ENCODE data around the gene KRTAP1-1.
"Not testable (repeated sequence)": the region's sequence is repeated elsewhere in the genome, so short reads cannot be mapped to it uniquely, and the experiment has no call there.

The KRTAP1-1 gene

DNA sequence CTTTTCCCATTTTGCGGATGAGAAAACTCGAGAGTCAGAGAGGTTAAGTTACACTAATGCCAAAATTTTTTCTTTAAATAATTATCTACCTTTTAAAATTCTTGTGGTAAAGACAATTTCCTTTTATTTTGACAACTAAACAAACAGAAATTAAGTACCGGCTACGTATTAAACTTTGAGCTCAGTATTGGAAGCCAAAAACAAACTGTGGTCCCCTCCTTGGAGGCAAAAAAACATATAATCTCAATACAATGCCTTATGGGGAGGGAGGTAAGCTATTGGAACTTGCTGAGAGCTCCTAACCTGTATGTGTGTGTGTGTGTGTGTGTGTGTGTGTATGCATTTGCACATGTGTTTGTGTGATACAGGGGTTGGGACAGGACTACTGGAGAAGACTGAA, 22.2 kb upstream of the KRTAP1-1 start:
- no peak overlapping the region for H3K4me3 Mint-ChIP-seq
- H3K27me3 Mint-ChIP-seq, result peaks cover 23% of the 10 kb centered on the region
- H3K4me1 Mint-ChIP-seq (ENCODE audit: low read depth), result peaks cover 4% of the 10 kb centered on the region
- H3K36me3 Mint-ChIP-seq (ENCODE audit: low read depth), result no peaks in the 10 kb centered on the region
- H3K27ac Mint-ChIP-seq, result no peak overlapping the region
- H3K9me3 Mint-ChIP-seq, result no peaks in the 10 kb centered on the region

DNA sequence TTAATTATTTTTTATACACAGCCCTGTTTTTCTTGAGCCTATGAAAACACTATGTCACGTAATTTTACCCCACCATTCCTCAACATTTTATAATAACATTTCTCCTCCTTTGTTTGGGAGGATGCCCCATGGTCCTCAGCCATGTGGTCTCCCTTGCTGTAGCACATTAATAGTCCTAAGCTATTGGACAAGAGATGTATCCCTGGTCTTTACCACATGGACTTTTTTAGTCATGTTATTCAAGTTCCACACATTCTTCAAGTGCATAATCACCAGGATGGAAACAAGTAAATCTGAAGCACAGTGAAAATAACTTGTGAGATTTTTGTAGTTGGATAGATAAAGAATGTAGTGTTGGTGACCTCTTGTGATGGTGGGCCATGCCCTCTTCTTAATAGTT, 20.7 kb upstream of the KRTAP1-1 start:
- Mint-ChIP-seq H3K27me3 (peaks cover 35% of the 10 kb centered on the region), H3K27ac (no peak overlapping the region), H3K4me3 (no peak overlapping the region), H3K4me1 (ENCODE audit: low read depth) (peaks cover 4% of the 10 kb centered on the region), H3K9me3 (no peaks in the 10 kb centered on the region), H3K36me3 (ENCODE audit: low read depth) (no peaks in the 10 kb centered on the region)

DNA sequence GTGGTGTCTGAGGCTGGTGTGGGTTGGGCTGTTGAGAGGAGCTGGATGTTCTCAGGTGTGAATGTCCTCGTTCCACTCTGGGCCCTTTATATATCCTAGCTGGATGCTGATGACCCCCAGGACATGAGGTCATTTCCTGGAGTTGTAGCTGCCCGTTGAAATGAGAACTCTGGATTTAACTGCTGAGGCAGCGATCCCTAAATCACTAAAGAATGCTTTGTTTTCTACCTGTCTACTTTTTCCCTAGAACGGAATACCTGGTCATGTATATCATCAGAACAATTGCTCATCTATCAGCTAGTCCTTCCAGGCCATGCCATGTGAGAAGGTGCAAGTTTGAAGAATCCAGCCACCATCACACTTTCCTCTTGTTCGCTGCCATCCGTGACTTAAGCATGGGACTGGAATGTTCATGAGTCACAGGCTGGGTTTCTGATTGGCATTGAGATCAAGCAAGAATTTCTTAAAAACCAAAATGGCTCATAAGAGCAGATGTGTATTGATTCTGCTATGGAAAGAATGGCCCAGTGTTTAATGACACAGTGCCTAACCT, 18.9 kb upstream of the KRTAP1-1 start, which contains the start of gene KRTAP2-3:
Gene KRTAP2-3 (minus strand): TSS at position 63 of the 553 bp plus-strand sequence. CDS start 64 bp downstream, outside the sequence.
- Mint-ChIP-seq H3K36me3 (ENCODE audit: low read depth) (no peaks in the 10 kb centered on the region), H3K27ac (no peak within 1 kb of the TSS), H3K4me1 (ENCODE audit: low read depth) (no peaks in the 10 kb centered on the region), H3K4me3 (no peak within 1 kb of the TSS), H3K27me3 (peaks cover 53% of the 10 kb centered on the region), H3K9me3 (no peaks in the 10 kb centered on the region)

DNA sequence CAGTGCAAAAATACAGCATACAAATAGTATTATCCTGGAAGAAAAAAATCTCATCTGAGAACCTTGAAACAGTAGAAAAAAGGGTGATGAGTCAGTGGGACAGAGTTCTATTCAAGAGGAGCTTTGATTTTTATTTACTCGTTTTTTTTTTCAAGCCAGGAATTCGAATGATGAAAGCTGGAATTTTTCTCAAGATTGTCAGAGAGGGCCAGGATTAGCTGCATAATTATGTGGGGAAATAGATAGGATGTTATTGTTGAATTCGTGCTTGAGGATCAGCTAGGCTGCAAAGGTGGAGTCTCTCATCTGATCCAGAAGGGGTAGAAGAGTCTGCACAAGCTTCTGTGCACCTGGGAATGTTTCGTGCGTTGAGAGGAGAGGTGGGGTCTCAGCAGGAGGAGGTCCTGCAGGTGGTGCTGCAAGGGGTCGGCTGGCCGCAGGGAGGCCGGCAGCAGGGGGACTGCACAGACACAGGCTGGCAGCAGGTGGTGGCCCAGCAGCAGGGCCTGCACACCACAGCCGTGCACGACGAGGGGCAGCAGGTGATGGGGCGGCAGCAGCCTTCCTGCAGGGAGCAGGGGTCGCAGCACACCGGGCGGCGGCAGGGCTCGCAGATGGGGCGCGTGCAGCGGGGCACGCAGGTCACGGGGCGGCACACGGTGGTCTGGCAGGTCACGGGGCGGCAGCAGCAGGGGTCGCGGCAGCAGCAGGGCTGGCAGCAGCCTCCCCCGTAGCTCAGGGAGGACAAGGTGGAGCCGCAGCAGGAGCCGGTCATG, 18.2 kb upstream of the KRTAP1-1 start:
- not testable (repeated sequence) for H3K9me3 Mint-ChIP-seq

DNA sequence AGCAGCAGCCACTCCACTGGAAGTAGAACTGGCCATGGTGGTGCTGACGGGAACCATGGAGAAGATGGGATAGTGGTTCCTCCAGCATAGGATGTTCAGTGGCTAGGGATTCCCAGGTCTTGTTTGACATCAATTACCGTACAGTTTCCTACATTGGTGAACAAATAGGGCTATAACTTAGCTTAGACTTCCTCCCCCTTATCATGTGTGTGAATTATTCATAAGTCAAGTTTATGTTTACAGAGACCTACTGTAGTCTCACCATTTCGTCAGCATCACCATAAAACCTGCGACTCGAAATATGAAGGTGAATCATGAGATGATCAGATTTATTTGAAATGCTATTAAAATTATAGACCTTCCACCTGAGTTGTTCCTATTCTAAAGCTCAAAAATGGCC, 17.5 kb upstream of the KRTAP1-1 start:
- Mint-ChIP-seq H3K27ac (no peak overlapping the region), H3K36me3 (ENCODE audit: low read depth) (no peaks in the 10 kb centered on the region), H3K27me3 (peaks cover 53% of the 10 kb centered on the region), H3K4me3 (no peak overlapping the region), H3K9me3 (no peaks in the 10 kb centered on the region), H3K4me1 (ENCODE audit: low read depth) (no peaks in the 10 kb centered on the region)

More for the DNA sequence above, 18.2 kb upstream of the KRTAP1-1 start:
- H3K27ac Mint-ChIP-seq; H3K4me3 Mint-ChIP-seq; H3K4me1 Mint-ChIP-seq (ENCODE audit: low read depth); H3K36me3 Mint-ChIP-seq (ENCODE audit: low read depth): not testable (repeated sequence)
- peaks cover 53% of the 10 kb centered on the region for H3K27me3 Mint-ChIP-seq

DNA sequence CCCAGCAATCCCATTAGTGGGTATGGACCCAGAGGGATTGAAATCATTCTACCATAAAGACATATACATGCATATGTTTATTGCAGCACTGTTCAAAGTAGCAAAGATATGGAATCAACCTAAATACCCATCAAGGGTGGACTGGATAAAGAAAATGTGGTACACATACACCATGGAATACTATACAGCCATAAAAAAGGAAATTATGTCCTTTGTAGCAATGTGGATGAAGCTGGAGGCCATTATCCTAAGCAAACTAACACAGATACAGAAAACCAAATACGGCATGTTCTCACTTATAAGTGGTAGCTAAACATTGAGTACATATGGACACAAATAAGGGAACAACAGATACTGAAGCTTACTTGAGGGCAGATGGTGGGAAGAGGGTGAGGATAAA, 16.3 kb upstream of the KRTAP1-1 start:
- no peaks in the 10 kb centered on the region for H3K4me1 Mint-ChIP-seq (ENCODE audit: low read depth)
- H3K27me3 Mint-ChIP-seq, result peaks cover 53% of the 10 kb centered on the region
- H3K27ac Mint-ChIP-seq, result no peak overlapping the region
- no peak overlapping the region for H3K4me3 Mint-ChIP-seq
- no peaks in the 10 kb centered on the region for H3K9me3 Mint-ChIP-seq
- H3K36me3 Mint-ChIP-seq (ENCODE audit: low read depth), result no peaks in the 10 kb centered on the region

DNA sequence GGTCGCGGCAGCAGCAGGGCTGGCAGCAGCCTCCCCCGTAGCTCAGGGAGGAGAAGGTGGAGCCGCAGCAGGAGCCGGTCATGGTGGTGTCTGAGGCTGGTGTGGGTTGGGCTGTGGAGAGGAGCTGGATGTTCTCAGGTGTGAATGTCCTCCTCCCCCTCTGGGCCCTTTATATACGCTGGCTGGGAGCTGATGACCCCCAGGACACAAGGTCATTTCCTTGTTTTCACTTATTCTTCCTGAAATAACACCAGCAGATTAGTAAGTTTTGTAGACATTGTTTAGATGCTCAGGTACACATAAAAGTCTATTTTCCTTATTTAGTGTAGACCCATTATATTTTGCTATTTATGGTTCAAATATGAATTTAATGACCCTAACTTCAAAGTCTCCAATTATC, 13.9 kb upstream of the KRTAP1-1 start, which contains the start of gene KRTAP2-2:
Gene KRTAP2-2 (minus strand): TSS at position 101 of the 400 bp plus-strand sequence. CDS start 19 bp downstream, at position 82.
- not testable (repeated sequence) for H3K4me3 Mint-ChIP-seq; H3K4me1 Mint-ChIP-seq (ENCODE audit: low read depth); H3K36me3 Mint-ChIP-seq (ENCODE audit: low read depth); H3K9me3 Mint-ChIP-seq; H3K27ac Mint-ChIP-seq
- H3K27me3 Mint-ChIP-seq, result peaks cover 42% of the 10 kb centered on the region

DNA sequence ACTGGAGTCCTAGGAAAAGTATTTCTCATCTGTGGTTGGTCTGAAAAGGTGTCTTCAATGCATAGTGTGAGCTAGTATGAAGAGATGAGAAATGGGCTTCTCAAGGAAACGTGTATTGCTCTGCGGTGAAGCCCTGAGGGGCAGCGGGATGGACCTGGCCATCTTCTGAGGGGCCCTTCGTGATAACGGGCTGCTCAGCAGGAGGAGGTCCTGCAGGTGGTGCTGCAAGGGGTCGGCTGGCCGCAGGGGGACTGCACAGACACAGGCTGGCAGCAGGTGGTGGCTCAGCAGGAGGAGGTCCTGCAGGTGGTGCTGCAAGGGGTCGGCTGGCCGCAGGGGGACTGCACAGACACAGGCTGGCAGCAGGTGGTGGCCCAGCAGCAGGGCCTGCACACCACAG, 13.3 kb upstream of the KRTAP1-1 start:
- H3K36me3 Mint-ChIP-seq (ENCODE audit: low read depth), result not testable (repeated sequence)

DNA sequence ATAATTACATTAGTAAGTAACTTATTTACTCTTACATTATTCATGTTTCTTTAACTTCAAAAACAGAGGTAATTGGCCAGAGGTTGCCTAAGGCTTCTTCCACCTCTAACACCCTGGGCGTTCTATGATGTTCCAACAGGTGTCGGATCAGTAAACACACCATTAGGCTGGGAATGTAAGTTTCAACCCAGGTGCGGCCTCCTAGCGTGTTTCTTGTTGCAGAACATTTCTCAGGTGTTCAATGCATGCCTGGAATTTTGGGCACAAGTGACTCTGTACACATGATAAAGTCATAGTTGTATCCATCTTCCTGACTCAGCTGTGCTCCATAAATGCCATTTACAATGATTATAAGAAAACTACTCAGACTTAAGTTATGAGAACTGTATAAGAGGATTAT, 12.8 kb upstream of the KRTAP1-1 start:
- Mint-ChIP-seq H3K4me3 (no peak overlapping the region), H3K4me1 (ENCODE audit: low read depth) (no peaks in the 10 kb centered on the region), H3K9me3 (no peaks in the 10 kb centered on the region), H3K27ac (no peak overlapping the region), H3K27me3 (peaks cover 35% of the 10 kb centered on the region), H3K36me3 (ENCODE audit: low read depth) (no peaks in the 10 kb centered on the region)

More for the DNA sequence above, 13.3 kb upstream of the KRTAP1-1 start:
- not testable (repeated sequence) for H3K4me1 Mint-ChIP-seq (ENCODE audit: low read depth); H3K27ac Mint-ChIP-seq; H3K9me3 Mint-ChIP-seq; H3K4me3 Mint-ChIP-seq
- H3K27me3 Mint-ChIP-seq, result peaks cover 40% of the 10 kb centered on the region

DNA sequence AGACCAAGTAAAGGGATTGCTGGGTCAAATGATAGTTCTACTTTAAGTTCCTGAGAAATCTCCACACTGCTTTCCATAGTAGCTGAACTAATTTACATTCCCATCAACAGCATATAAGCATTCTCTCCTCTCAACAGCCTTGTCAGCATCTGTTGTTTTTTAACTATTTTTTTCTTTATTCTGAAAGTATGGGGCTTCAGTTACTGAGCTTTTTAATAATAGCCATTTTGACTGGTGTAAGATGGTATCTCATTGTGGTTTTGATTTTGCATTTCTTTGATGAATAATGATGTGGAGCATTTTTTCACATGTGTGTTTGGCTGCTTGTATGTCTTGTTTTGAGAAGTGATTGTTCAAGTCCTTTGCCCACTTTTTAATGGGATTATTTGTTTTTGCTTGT, 11.3 kb upstream of the KRTAP1-1 start:
- Mint-ChIP-seq H3K4me3 (no peak overlapping the region), H3K9me3 (no peaks in the 10 kb centered on the region), H3K27ac (no peak overlapping the region), H3K4me1 (ENCODE audit: low read depth) (no peaks in the 10 kb centered on the region), H3K27me3 (peaks cover 24% of the 10 kb centered on the region), H3K36me3 (ENCODE audit: low read depth) (no peaks in the 10 kb centered on the region)

DNA sequence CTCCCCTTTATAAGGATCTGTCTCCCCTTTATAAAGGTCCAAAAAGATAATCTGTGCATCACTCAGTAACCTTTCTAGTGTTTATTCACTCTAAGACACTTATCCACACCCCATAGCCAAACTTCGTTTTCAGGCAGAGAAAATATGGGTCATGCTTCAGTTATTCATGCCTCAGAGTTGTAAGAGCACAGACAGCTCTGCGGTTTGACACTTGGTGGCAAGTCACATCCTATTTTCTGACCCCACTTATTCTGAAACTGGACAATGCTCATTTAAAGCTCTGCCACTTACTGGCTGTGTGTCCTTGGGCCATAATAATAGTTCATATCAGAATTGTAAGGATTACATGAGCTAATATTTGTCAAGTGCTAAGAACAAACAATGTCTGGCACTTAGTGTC, 7.9 kb upstream of the KRTAP1-1 start:
- peaks cover 11% of the 10 kb centered on the region for H3K27me3 Mint-ChIP-seq
- H3K4me3 Mint-ChIP-seq, result no peak overlapping the region
- H3K36me3 Mint-ChIP-seq (ENCODE audit: low read depth), result no peaks in the 10 kb centered on the region
- H3K27ac Mint-ChIP-seq, result no peak overlapping the region
- H3K4me1 Mint-ChIP-seq (ENCODE audit: low read depth), result no peaks in the 10 kb centered on the region
- H3K9me3 Mint-ChIP-seq, result no peaks in the 10 kb centered on the region

DNA sequence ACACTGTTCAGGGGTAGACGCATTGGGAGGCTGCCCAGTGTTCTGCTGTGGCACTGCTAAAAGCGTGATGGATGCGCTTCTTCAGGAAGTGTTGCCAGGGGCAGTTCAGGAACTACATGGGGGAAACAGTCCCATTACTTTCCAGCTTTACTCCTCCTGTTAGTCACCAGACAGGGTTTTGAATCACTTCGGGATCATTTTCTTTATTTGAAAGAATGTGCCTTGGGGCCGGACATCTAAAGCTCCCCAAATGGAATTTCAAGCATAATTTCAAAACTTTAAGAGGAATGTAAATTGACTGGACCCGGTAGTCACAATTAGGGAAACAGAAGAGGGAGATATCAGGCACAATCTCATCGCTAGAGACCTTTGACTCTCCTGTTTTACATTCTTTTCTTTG, 7.2 kb upstream of the KRTAP1-1 start:
- peaks cover 11% of the 10 kb centered on the region for H3K27me3 Mint-ChIP-seq

DNA sequence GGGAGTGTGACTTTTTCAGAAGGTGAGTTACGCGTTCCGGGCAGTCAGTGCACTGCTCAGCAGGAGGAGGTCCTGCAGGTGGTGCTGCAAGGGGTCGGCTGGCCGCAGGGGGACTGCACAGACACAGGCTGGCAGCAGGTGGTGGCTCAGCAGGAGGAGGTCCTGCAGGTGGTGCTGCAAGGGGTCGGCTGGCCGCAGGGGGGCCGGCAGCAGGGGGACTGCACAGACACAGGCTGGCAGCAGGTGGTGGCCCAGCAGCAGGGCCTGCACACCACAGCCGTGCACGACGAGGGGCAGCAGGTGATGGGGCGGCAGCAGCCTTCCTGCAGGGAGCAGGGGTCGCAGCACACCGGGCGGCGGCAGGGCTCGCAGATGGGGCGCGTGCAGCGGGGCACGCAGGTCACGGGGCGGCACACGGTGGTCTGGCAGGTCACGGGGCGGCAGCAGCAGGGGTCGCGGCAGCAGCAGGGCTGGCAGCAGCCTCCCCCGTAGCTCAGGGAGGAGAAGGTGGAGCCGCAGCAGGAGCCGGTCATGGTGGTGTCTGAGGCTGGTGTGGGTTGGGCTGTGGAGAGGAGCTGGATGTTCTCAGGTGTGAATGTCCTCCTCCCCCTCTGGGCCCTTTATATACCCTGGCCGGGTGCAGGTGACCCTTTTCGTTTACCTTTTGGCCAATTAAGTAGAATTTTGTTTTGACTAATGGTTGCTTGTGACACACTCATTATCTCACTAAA, 5.7 kb upstream of the KRTAP1-1 start, which contains the start of gene KRTAP2-1:
Gene KRTAP2-1 (minus strand): TSS at position 582 of the 731 bp plus-strand sequence. CDS start 49 bp downstream, at position 533.
- H3K36me3 Mint-ChIP-seq (ENCODE audit: low read depth); H3K4me1 Mint-ChIP-seq (ENCODE audit: low read depth); H3K27ac Mint-ChIP-seq; H3K9me3 Mint-ChIP-seq; H3K4me3 Mint-ChIP-seq: not testable (repeated sequence)
- peaks cover 16% of the 10 kb centered on the region for H3K27me3 Mint-ChIP-seq

More for the DNA sequence above, 7.2 kb upstream of the KRTAP1-1 start:
- Mint-ChIP-seq H3K36me3 (ENCODE audit: low read depth) (no peaks in the 10 kb centered on the region), H3K4me3 (no peak overlapping the region), H3K4me1 (ENCODE audit: low read depth) (no peaks in the 10 kb centered on the region), H3K9me3 (peaks cover 2% of the 10 kb centered on the region), H3K27ac (no peak overlapping the region)

DNA sequence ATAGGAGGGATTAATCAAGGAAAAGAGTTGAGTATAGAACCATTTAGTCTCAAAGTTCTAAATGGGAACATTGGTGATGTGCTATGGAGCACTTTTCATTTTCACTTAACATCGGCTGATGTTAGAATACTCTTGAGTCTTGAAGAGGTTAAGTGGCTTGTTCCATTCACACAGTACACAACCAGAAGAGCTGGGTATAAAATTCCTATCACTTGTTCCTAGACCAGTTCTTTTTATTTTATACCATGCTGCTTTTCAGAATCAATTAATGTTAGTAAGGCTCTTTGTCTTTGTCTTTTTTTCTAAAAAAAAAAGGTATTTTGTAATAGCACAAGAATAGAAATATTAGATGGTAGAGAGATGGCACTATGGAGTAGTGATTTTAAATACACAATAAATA, 1.7 kb upstream of the KRTAP1-1 start:
- no peaks in the 10 kb centered on the region for H3K4me1 Mint-ChIP-seq (ENCODE audit: low read depth)
- H3K27ac Mint-ChIP-seq, result no peak overlapping the region
- peaks cover 9% of the 10 kb centered on the region for H3K9me3 Mint-ChIP-seq
- no peak overlapping the region for H3K4me3 Mint-ChIP-seq
- H3K36me3 Mint-ChIP-seq (ENCODE audit: low read depth), result no peaks in the 10 kb centered on the region
- peaks cover 24% of the 10 kb centered on the region for H3K27me3 Mint-ChIP-seq

DNA sequence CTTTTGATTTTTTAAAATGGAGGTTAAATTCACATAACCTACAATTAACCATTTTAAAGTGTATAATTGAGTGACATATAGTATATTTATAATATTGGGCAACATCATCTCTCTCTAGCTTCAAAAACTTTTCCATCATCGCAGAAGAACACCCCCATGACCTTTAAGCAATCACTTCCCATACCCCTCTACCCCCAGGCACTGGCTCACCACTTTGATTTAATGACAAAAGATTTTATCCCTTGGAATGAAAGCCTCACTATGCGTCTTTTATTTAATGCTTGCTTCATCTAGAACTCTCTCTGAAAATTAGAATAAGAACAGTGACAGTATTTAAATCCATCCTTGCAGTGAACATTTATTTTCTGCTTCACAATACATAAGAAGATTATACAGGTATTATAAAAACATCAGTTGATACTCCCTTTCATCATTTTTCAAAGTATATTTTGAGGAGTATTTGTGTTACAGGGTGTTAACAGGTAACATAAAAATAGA, 3.3 kb downstream of the KRTAP1-1 start:
- Mint-ChIP-seq H3K36me3 (ENCODE audit: low read depth) (no peaks in the 10 kb centered on the region), H3K4me1 (ENCODE audit: low read depth) (no peaks in the 10 kb centered on the region), H3K9me3 (peaks cover 4% of the 10 kb centered on the region), H3K27me3 (peaks cover 18% of the 10 kb centered on the region), H3K27ac (no peak overlapping the region), H3K4me3 (no peak overlapping the region)
